GM23248 (cell line): ENCODE results near the gene UCKL1.

Experiments used
- EZH2 ChIP-seq: fragments of 200-600 bp; sonication (generic); IDR thresholded peaks from 2 replicates; pipeline ENCODE4 v1.6.1; 2018; ENCODE audit warnings: antibody characterized with exemption, mild to moderate bottlenecking; ENCODE audit not compliant: insufficient read depth, poor library complexity, severe bottlenecking
- EZH2phosphoT487 ChIP-seq: fragments of 200-600 bp; sonication (generic); IDR thresholded peaks from 2 replicates; pipeline ENCODE4 v1.6.1; 2018; ENCODE audit warnings: antibody characterized with exemption, moderate library complexity, mild to moderate bottlenecking, low read depth; ENCODE audit not compliant: insufficient read depth

DNA sequence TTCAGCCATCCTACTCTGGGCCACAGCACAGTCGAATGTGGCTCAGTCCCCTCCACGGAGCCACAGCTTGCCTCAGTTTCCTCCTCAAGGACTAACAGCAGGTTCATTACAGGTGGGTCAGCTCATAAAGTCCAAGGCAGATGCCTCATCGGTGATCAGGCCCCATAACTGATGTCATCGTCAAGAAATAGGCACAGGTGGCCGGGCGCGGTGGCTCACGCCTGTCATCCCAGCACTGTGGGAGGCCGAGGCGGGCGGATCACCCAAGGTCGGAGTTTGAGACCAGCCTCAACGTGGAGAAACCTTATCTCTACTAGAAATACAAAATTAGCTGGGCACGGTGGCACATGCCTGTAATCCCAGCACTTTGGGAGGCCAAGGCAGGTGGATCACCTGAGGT, 3.4 kb downstream of the UCKL1 start:
- no peak for TF ChIP-seq EZH2
- no peak for TF ChIP-seq EZH2phosphoT487
